HG03196 (cell line): ENCODE results near the gene WFDC5.
"Not testable (repeated sequence)": the region's sequence is repeated elsewhere in the genome, so short reads cannot be mapped to it uniquely, and the experiment has no call there.

Experiments
- ATAC-seq: cut with Tn5 transposase; IDR thresholded peaks from one replicate; pipeline ENCODE4 v1.9.1; 2021; ENCODE audit not compliant: unreplicated experiment

WFDC5 gene

DNA sequence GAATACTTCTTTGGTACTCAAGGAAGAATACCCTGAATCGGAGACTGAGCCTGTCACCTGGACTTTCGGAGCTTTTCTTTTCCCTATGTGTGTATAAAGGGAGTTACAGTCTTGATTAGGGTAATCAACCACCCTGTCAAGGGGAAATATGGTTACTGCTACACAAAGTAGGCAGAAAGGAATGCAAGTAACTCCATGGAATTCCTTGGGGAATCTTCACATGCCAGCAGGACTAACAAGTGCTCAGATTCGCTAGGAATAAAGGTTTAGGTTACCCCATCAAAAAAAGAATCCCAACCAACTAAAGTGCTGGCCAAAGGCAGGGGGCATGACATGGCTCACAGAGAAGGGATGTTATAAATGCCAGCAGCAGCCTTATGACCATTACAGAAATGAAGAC lies 24.5 kb downstream of the WFDC5 start:
- ATAC-seq = no peak

DNA sequence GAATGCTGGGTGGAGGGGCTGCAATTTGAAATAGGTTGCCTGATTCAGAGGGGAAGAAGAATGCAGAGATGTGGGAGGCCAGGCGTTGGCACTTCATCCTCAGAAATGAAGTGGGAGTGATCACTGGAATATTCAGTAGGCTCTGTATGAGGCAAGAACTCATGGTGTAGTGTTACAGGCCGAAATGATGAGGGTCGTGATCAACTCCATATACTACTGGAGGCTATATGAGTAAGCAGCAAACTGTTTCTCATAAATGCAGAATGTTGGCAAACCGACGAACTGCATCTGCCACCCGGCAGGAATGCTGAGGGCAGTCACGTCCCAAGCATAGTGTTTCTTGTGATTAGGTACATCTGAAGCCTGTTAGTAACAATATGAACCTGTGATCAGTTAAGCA lies 26.7 kb downstream of the WFDC5 start:
- ATAC-seq = no peak

DNA sequence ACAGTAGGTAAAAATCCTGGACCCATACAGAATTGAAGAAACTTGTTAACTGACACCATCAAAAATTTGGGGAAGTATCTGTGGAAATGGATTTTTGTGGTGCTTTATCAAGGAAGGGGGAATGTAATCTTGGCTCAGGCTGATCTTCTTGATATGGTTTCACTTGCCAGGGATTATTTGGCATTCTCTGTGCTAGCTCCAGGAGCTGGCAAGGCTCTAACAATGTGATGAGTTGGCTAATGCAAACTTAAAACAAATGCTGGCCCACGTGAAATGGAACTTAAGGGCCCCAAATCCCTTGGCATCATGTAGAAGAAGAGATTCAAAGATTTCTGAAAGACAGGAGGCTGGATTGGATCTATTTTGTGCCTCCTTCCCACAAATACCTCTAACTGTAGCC lies 27.2 kb downstream of the WFDC5 start:
- no peak for ATAC-seq

DNA sequence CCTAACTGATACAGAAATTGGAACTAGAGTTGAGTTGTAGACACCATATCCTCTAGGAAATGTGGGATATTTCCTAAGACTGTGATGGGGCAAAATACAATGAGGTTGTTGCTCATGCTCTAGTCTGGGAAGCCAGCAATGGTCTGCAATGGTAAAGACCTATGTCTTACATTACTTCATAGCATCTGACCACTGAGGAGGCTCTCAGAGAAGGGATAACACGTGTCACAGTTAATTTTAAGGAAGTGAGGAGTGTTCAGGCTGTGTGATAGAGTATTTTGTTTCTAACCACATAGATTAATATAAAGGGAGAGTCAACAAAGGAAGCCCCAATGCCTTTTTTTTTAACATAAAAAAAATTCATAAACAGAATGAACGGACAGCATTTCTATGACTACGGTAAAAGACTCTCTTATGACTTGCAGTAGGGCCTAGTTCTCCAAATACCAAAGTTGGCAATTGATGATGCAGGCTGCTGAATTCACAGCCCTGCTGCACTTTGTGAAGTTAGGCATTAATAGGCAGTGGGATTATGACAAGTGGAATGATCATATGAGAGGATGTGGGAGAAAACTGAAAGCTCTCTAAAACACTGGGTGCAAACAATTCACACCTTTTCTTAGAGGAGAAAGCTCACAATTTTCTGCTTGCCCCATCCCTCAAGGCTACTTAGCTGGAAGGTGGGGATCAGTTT lies 27.7 kb downstream of the WFDC5 start:
- no peak for ATAC-seq

DNA sequence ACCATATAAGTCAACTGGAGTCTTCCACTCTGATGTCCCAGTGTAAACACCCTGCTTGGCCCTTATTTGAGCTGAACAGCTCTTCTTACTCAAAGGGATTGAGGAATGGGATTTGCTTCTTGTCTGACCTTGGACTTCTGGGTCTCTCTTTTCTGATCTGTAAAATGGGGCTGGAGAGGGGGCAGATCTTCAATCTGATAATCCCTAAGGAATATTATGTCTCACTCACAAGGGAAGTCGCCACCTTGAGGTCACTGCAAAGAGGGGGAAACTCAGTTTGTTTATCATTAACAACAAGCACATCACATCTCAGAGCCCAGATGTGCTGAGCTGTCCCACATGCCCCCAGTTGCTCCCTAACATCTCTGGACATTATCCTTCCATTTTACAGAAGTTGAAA lies 29.1 kb downstream of the WFDC5 start:
- ATAC-seq = no peak

DNA sequence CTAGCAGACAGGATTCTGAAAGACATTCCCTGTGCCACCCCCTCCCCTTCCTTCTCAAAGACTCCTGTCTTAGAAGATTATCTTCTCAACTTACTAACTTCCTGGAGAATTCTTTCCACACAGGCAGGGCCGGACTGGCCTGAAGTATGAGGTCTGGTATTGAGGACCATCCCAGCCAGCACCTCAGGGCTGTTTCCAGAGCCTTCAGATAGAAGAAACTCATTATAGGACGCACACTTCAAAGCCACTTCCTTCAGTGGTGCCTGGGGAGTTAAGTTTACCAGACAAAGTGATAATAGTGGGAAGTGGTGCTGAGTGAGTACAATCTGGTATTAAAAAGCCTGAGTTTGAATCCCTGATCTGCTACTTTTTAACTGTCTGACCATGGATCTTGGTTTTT lies 29.7 kb downstream of the WFDC5 start:
- ATAC-seq = no peak

DNA sequence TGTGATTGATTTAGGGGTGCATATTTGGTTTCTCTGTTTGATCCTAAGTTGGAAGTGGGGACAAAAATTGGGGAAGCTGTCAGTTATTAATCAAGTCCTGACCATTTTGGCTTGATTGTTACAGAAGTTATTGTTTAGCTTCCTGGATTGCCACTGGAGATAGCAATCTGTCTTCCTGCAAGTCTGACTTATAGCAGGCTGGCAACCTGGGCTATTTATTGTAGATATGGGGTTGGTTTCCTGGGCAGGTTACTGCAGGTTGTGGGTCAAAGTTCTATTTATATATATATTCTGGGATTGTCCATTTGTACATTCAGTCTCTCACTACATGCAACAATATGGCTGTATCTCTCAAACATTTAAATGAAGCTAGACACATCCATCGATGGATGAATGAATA lies 31.8 kb downstream of the WFDC5 start:
- no peak for ATAC-seq

DNA sequence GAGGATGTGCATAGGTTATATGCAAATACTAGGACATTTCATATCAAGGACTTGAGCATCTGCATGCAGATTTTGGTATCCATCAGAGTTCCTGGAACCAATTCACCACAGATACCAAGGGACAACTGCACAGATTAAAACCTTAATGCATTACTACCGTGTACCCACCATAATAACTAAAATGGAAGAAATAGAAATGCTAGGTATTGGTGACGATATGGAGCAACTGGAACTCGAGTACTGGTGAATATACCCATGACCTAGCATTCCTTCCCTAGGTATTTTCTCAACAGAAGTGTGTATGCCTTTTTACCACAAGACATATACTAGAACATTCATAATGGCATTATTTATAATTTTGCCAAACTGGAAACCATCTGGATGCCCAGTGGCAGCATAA lies 32.5 kb downstream of the WFDC5 start:
- no peak for ATAC-seq

DNA sequence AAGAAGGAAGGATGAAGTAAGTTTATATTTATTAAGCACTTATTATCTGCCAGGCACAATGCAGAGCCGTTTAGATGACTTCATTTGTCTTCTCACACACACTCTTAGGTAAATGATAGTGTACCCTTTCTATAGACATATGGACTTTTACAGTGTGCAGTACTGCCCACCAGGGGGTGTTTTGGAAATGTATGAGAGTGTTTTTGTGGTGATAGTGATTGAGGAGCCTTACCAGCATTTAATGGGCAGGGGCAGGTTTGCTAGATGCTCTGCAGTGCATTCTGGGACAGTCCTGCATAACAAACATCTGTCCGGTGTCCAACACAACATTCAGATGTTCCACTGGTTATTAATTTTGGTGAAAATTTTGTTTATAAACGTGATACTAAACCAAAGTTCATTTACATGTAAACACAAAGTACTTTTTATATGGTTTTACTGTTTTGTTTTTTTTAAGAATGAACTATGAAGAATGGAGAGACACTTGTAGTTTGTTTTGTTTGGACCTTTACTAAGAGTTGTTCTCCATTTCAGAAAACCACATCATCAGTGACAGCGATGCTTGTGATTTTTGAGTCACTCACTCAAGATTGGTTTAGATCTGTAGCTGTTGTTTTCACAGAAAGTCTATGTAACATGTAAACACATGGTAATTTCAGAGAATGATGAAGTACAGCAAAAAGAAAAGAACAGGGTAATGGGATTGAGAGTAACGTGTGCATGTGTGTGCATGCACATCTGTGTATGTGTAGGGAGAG lies 33.9 kb downstream of the WFDC5 start:
- ATAC-seq = no peak

DNA sequence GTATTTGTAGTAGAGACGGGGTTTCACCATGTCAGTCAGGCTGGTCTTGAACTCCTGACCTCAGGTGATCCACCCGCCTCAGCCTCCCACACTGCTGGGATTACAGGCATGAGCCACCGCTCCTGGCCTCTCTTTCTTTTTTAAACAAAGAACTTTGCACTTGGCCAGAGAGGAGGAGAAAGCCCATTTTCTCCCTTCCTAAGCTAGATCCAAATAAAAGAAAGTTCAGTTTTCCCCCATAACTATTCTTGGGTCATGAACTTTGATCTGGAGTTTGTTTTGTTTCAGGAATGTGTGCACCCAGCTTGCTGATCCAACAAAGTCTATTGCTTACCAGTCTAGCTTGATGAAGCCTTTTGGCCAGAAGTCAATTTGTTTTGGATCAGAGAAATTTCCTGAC lies 37.4 kb downstream of the WFDC5 start:
- no peak for ATAC-seq

DNA sequence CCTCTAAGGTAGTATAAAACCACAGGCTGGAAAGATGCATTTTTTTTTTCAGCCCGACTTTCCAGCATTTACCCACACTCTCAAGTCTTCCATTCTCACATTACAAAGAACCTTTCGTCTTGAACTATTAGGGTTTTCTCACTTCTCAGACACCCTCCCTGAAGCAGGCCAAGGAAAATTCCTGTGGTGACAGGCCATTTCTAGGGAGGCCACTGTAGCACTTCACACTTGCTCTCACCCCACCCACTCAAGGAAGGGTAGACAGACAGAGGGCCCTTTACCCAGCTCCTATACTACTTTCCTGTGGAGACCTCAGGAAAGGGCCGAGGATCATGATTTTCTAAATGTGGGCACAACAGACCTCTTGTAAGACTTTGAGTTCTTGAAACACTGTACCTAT lies 41.8 kb downstream of the WFDC5 start:
- ATAC-seq = no peak

DNA sequence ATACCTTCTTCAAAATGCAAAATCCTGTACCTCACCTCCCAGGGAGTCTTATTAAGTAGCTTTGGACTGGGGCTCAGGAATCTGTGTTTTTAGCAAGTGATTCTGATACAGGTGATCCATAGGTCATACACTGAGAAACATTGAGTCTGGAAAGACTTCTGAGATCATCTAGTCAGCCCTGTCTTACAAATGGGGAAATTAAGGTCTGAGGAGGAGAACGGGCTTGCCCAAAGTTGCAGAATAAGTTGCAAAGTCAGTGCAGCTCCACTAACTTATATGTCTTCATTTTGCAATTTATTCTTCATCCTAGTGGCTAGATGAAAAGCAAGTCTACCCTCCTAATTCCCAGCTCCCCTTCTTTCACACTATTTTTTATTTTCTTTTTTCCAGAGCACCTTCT lies 42.9 kb downstream of the WFDC5 start:
- no peak for ATAC-seq

DNA sequence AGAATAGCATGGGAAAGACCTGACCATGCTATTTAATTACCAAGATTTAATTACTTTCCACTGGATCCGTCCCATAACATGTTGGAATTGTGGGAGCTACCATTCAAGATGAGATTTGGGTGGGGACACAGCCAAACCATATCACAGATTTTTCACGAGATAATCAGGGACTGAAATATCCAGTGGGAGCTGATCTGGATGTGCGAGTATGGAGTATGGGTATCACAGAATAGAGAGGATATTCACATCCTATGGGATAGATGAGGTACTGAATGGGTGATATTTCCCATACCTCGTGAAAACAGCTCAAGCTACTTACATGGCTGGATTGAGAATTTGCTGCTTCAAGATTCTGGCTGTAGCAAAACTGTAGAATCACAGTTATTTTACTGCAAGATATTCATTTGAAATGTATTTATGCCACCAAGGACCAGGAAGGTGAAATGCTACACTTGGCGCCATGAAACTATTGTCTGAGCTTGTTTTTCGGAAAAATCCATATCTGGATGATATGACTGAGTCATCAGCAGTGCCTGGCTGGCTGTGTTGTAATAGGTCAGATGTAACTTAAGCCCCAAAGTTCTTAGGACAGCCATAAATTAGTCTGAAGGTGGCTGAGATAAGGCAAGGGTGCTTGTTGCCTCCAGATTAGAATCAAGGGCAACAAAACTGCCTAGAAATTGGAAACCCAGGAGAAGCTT lies 43.9 kb downstream of the WFDC5 start:
- no peak for ATAC-seq

DNA sequence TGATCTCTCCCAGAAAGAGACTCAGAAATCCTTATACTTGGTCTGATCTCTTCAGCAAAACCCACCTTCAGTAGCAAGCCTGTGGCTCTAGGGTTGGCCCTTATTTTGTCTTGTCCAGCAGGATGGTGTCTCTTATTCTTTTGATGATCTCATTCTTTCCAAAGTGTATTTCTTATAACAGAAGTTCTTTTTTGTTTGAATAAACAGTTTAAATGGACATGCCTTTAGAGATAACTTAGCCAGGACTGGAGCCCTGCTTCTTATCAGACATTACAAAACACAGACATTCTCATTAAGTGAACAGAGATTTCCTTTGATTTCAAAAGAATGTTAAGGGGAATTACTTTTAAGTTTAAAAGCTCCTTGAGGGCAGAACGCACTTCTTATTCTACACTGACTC lies 45.7 kb downstream of the WFDC5 start:
- no peak for ATAC-seq

DNA sequence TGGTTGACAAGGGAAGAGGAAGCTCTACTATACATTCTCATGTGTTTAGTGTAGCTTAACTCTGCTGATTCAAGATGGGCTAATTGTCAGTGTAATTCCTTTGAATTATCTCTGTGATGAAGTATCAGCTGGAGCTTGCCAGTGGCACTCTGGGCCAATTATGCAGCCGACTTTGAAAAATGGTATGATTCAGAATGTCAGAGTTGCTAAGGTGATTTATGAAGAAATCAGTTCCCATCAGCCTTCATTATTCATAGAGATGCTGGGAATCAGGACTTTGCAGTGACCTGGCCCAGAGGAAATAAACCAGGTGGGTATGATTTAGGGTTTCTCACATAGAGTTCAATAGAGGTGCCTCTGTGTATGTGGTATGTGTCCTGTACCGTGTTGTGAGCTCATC lies 47.4 kb downstream of the WFDC5 start:
- no peak for ATAC-seq

DNA sequence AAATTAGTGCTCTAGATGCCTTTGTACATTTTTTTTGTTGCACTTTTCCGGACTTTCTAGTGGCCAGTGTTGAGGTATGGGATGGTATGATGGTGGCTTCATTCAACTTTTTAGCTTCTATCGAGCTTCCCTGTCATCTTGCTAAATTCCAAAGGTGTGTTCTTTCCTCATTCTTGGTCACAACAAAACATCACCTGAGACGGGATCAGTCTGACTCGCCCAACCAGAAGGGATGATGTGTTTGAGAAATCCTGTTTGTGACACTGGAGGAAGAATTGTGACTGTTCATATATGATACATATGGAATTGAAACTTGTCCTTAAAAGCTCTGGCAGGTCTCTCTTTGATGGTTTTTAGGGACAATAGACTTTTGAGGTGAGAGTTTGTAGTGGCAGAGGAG lies 47.9 kb downstream of the WFDC5 start:
- no peak for ATAC-seq

DNA sequence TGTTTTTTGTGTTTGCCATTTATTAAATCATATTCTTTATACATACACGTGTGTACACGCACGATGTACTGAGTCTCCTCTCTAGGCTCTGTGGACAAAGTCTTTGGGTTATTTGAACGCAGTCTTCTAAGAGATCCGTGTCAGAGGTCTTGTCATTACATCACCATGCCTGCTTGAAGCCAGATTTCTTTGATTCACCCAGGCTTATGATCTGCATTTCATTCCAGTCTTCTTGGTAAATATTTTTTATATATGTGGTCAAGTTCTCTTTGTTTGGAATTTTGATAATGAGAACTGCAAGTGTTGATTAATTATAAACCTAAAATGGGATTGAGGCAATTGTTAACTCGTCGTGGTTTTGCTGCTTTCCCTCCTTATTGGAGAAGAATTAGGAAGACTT lies 48.6 kb downstream of the WFDC5 start:
- no peak for ATAC-seq

DNA sequence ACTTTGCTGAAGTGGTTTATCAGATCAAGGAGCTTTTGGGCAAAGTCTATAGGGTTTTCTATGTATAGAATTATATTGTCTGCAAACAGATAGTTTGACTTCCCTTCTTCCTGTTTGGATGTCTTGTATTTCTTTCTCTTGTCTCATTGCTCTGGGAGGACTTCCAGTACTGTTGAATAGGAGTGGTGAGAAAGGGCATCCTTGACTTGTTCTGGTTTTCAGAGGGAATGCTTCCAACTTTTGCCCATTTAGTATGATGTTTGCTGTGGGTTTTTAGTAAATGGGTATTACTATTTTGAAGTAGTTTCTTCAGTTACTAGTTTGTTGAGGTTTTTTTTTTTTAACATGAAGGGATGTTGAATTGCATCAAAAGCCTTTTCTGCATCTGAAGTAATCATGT lies 50.2 kb downstream of the WFDC5 start:
- ATAC-seq = no peak

DNA sequence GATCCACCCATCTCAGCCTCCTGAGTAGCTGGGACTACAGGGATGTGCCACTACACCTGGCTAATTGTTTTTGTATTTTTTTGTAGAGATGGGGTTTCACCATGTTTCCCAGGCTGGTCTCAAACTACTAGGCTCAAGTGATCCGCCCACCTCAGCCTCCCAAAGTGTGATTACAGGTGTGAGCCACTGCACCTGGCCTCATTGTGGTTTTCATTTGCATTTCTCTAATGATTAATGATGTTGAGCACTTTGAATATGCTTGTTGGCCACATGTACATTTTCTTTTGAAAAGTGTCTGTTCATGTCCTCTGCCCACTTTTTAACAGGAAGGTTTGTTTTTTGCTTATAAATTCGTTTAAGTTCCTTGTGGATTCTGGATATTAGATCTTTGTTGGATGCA lies 51.9 kb downstream of the WFDC5 start:
- not testable (repeated sequence) for ATAC-seq

DNA sequence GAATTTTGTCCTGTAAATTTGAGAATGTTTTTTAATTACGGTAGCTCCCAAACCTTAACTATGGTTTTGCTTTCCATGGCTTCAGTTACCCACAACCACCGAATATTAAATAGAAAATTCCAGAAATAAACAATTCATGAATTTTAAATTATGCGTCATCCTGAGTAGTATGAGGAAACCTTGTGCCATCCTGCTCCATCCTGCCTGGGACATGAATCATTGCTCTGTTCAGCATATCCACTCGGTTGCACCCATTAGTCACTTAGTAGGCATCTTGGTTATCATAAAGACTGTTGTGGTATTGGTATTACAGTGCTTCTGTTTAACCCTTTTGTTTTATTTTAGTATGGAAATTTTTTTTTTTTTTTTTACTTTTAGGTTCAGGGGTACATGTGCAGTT lies 53.7 kb downstream of the WFDC5 start:
- ATAC-seq = no peak

DNA sequence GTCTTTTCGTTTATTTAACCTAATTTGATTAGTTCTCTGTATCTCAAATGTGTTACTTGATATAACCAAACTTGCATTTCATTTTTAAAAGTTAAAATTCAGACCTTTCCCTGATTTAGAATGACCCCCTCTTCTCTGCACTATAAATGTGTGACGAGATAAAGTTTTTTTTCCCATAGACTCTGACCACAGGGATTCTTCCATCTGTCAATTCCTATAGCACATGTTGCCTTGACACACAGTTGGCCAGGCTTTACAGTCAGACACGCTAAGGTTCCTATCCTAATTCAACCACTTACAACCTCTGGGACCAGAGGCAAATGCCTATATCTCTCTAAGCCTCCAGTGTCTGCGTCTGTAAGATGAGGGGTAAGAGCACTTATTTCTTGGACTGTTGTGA lies 54.7 kb downstream of the WFDC5 start:
- ATAC-seq = no peak
